ENCODE results near the gene AHNAK. TPM values are rescaled to one million over a fixed set of nuclear protein-coding genes. Genes with fewer than 3 reads are reported as not detected.
"Not testable (repeated sequence)": the region's sequence is repeated elsewhere in the genome, so short reads cannot be mapped to it uniquely, and the experiment has no call there.

Gene AHNAK
- polyA plus RNA-seq, 12 donors: 101 to 395 (median 301) TPM

DNA sequence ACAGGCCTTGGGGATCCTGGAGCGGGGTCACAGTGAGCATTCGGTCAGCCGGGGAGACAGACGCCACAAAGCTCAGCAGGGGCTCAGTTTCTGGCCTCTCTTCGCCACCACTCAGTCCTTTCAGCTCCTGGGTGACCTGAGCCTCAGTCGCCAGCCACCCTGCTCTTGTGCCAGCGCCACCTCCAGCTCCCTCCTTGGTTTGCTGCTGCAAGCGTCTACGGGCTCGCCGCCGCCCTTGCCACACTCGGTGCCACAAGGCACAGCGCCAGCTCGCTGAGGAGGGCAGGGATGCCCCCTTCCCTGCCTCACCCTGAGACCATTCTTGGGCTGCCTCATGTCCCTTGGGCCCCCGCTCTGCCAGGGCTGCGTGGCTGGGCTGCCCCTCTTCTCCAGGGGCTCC lies 28.6 kb upstream of the AHNAK start:
- DNase-seq: no peak

DNA sequence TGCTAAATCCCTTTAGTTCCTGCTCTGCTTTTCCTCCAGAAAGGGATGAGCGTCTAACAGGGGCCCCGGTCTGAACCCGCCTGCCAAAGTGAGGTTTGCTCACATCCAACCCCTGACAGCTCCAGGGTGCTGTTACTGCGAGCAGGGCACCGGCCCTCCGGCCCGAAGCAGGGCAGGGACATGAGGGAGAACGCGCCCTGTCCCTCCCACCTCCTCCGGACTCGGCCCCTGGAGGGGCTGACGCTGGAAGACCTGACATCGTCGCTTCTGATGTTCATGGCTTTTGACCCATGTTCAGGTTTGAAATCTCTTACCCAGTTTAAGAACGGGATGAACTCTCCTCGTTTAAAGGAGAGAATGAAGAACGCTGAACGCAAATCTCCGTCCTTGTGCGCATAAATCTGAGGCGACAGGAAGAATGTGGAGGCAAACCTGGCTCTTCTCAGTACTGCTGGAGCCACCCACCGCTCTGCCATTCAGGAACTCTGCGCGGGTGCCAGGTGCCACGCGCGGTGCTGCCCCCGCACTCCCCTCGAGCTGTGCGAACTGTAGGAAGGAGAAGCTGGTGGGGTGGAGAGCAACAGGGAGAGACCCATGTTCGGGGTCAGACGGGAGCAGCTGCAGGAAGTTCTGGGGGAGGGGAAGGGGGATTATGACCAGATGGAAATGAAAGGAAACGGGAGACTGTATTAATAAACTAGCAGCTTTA lies 27.9 kb upstream of the AHNAK start:
- DNase-seq: peak; percentile 59

DNA sequence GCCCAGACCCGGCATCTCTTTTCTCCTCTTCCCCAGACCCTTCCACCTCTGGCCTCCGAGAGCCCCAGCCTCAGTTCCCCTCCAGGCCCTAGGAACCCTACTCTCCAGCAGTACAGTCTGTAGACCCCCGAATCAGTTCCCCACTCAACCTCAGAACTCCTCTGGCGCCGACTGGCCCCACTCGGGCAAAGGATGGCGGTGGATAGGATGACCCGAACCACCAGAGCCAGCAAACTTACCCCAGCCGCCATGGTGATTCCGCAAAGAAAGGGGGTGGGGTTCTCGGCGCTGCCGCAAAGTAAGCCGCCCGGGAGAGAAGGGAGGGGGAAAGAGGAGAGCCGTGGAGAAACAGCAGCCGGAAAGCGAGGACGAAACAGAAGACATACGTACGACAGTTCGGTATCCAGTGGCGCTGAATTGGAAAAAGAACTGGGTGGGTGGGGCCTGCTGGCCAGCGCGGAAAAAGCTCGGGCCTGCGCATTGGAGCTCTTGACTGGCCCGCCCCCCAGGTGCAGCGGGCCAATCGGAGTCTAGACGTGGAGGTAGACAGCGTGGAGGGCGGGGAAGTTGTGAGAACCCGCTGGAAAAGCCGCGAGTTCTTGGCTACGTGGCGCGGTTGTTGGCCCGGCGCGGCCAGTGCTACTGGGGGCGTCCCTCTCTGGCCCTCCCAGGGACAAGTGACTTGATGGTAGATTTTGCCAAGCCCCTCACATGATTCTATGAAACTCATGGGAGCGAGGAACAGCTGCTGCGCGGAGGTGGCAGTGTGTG lies 27.2 kb upstream of the AHNAK start, which contains the start of gene EEF1G:
TSS of gene EEF1G (minus strand) at position 300 of the 771 bp plus-strand sequence. CDS start at position 251, 49 bp downstream.
- DNase-seq: peak; percentile 100

DNA sequence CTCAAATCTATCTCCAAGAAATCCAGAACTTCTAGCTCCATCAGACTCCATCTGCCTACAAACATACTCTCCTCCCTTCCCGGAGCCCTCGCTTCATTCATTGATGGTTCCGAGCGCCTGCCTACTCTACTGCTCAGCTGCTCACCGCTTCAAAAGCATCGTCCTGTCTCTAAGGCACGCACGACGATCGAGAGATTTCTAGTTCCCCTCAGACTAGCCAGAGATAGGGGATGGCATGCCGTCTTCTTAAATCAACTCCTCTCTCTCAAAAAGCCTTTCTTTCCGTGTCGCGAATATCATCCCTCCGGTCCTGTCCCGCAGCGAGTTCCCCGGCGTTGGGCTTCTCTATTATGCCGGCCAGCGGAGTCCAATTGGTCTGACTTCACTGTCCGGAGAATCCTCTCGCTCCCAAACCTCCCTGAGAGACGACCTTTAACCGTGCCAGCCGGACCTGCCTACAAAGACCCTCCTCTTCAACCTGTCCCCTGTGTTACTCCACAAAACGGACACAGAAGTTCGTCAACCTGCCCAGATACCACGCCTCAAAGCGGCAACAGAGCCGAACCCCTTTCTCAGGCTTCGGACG lies 26.5 kb upstream of the AHNAK start:
- peak; percentile 24 for DNase-seq

DNA sequence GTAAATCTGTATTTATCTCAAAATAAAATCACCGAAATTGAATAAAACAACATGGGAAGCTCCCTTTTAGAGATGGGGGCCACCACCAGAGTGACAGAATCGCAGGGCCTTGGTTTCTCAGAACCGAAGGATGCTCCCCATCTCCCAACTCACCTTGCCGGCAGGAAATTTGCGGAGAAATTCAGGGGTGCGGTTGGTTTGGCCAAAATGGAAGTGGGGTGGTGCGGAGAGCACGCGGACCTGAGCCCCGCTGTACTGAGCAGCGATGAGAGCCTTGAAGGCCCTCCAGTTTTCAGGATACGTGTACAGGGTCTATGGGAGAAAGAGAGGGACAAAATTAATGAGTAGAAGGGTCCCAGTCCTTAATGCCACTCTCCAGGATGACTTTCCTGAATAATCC lies 25.8 kb upstream of the AHNAK start:
- no peak for DNase-seq

DNA sequence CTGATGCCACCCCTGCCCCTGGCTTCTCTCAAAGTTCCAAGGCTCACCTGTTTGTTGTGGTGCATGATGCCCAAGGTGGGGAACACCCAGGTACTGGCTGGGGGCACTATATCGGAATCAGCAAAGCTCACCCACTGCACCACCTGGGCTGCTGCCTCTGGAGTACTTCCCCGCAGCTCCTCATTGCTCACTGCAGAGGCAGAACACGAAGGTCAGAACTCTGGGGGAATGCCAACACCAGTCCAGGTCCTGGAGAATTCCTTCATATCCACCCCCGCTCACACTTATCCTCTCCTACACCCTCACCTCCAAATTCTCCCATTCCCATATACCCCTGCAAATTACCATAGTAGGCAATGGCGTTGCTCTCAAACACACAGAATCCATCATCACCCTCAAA lies 24.9 kb upstream of the AHNAK start:
- DNase-seq: not testable (repeated sequence)

DNA sequence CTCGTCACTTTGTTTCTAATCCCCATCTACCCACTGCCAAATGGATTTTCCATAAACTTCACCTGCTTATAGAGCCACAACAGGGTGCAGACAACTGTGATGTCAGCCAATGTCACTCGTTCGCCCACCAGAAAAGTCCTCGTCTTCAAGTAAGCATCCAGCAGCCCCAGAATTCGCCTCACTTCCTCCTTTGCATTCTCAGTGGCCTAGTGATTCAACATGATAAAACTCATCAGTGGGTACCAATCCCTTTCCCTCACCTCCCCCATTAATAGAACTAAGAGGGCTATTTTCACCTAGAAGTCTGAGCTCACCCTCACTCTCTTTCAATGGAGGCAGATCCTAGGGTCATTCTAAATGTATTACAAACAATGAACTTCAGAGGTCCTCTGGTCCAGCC lies 24.3 kb upstream of the AHNAK start:
- not testable (repeated sequence) for DNase-seq

DNA sequence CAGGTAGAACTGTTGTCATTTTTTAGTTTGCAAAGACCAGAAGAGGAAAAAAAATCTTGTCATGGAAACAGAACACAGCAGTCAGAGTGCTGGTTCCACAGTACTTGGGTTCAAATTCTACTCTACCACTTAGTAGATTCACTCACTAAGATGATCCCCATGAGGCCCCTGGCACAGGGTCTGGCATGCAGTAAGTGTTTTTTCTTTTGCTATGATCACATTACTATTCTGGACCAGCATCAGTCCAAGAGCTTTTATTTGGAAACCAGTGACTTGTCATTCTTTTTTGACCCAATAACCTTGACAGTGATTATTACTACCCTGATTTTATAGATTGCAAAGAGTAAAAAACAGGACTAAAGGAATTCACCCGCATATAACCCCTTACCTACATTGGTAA lies 23.0 kb upstream of the AHNAK start:
- no peak for DNase-seq

DNA sequence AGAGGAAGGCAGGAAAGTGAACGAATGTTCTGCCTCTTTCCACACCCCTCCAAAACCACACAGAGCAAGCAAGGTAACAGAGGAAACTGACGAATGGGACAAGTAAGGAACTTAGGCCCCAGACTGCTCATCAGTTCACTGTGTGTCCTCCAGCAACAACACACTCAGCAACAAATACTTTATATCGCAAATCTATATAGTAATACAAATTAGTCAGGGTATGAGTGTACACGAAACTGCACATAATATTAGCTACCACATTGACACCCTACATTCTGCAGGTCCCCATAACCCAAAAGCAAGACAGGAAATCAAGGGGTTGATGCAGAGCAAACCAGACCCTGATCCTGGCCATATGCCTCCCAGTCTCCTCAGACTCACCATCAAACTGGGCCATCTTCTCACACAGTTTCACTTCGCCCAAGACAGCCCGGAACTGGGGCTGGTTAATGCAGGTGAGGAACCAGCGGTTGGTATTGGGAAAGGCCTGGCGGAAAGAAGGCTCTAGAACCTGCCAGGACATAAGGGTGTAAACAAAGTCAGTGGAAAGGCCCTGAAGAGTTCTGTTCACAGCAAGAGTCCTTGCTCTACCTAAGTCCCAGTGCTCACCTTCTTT lies 20.5 kb upstream of the AHNAK start:
- no peak for DNase-seq

DNA sequence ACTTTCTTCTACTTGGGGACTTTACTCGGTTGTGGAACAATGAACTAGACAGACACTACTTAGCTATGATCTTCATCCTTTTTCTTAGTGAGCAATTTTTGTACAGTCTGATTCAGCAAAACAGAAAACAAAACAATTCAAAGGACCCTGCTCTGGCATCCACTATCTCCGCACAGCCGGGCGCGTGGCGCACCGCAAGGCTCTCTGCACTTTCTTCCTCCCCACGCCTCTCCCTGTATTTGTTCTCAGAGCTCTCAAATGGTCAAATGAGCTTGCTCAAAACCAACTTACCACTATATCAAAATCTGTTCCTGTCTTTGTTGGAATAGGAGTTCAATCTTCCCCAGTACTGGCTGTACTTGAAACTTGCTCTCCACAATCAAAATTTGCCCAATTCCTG lies 19.6 kb upstream of the AHNAK start:
- DNase-seq: no peak

DNA sequence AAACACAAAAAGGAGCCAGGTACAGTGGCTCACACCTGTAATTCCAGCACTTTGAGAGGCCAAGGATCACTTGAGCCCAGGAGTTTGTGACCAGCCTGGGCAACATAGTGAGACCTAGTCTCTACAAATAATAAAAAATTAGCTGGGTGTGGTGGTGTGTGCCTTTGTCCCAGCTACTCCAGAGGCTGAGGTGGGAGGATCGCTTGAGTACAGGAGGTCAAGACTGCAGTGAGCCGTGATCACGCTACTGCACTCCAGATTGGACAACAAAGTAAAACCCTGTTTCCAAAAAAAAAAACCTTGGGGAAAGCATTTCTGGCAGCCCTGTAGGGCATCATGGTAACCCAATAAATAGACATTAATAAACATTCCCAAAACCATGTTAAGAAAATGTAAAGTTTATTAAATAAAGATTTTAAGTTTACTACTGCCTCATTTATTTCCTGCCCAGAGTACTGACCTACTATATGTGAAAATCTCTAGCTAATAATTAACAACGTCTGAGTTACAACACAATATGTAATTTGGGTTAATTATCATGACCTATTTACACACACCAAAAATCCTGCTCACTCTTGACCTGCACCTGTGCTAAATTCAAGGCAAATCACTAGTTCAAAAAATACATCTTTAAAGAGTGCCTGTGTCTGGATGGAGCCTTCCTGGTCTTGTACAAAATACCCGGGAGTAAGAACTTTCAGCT lies 18.6 kb upstream of the AHNAK start:
- no peak for DNase-seq

DNA sequence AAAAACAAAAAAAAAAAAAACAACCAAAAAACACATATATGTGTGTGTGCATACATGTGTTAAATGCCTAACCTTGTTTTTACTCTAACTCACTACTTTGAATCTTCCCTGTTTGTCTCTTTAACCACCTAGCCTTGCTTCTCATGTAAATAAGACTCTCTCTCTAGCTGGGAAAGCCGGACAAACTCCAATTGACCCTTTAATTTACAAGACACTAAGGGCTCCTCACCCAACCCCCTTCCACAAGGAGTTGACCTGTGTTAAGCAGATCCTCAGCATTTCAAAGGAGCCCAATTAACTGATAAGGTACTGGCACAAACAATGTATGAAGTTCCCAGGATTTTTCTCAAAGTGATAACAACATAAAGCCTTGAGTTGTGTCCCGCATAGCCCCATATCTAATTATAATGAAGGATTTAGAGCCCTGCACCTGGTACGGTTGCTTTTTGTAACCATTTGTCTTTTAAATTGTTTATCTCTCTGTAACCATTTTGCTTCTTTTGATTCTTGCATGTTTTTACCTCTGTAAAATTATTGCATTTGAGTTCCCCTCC lies 15.1 kb upstream of the AHNAK start:
- DNase-seq: not testable (repeated sequence)

DNA sequence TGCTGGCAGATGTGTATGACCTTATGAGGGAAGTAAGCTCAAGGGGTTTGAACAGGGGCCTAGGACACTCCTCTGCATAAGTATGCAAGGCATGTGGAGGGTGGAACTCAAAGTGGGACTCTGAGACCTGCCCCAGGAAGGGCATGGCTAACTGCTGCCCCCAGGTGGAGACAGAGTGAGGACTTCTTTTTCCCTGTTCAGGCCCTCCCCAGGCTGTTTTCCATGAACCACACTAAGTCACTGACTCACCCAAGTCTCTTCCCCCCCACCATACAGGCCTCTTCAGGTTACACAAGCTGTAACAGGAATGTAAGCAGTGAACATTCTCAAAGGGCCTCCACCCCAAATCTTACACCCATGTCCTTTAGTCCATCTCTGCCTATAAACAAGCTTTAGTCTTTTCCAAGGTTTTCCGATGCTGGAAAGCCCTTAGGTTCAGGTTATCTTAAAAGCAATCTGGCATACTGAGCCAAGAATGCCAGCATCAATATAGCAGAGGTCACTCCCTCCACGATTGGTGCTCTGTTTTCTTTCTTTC lies 14.0 kb upstream of the AHNAK start:
- DNase-seq: no peak

DNA sequence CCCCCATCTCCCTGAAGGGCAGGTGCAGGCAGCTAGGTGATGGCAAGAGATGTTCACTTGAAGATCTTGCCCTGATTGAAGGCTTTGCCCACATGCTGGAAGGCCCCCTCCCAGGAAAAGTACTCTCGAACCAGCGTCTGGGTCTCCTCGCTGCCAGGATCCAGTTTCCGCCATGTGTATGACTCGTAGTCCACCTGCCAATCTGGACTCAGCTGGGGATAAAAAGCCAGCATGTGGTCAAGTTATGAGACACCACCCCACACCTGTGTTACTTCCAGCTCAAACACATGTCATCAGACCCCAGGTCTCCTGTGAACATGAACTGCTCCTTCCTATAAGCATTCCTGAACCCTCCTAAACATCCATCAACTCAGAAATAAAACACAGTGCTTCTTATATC lies 13.0 kb upstream of the AHNAK start:
- DNase-seq: not testable (repeated sequence)

DNA sequence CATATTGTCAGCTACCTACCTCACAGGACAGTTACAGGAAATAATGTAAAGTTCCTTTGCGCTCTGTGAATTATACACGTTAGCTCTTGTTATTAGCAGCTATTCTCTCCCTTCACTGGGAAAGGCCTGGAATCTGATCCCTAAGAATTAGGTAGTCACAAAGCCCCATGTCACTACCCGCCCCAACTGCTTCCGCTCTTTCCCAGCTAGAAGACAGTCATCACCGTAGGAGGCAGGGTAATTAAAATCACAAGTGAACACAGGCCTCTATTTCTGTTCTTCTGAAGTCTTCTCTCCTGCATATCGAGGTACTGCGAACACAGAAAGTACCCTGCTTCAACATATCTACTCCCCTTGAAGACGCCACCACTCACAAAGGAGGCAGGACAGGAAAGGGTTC lies 12.6 kb upstream of the AHNAK start:
- DNase-seq: no peak

DNA sequence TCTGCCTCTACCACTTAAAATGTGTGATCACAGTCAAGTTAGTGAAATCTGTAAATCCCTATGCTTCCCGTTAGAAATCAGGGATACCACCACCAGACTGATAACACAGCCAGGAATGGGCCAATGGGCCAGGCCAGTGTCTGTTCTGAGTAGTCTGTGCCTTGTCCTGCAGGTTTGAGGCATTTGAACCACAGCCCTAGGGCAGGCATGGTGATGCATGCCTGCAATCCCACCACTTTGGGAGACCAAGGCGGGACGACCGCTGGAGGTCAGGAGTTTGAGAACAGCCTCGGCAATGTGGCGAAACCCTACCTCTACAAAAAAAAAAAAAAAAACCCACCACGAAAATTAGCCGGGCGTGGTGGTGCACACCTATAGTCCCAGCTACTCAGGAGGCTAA lies 12.1 kb upstream of the AHNAK start:
- DNase-seq: no peak

DNA sequence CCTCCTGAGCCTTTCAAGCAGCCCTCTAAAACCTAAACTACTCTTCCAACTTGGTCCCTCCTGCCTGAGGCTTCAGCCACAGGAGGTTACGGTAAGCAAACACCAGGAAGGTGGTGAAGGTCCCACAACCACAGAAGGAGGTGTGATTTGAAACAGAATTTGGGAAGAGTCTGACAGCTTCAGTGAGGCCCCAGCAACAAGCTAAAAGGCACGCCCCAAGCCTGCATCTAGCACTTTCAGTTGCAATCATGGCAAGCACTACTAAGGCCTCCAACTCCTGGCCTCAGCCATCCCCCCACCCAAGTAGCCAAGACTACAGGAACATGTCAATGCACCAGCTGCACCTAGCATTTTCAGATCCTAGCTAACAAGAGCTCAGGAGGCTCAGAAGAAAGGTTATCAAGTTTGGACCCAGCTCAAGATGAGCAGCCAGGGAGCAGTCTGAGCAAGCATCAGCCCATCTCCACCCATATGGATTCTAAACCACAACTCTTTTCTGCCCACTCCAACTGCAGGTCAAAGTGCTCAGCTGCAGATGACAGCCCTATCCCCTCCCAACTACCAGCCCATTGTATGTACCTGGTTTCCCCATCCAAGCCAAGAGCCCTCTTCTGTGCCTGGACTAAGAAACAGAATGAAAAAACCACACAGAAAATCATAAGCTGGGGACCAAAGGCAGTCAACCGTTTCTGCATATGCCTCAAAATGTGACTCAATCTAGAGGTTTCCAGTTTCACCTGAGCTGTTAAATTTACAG lies 10.4 kb upstream of the AHNAK start:
- DNase-seq: no peak

DNA sequence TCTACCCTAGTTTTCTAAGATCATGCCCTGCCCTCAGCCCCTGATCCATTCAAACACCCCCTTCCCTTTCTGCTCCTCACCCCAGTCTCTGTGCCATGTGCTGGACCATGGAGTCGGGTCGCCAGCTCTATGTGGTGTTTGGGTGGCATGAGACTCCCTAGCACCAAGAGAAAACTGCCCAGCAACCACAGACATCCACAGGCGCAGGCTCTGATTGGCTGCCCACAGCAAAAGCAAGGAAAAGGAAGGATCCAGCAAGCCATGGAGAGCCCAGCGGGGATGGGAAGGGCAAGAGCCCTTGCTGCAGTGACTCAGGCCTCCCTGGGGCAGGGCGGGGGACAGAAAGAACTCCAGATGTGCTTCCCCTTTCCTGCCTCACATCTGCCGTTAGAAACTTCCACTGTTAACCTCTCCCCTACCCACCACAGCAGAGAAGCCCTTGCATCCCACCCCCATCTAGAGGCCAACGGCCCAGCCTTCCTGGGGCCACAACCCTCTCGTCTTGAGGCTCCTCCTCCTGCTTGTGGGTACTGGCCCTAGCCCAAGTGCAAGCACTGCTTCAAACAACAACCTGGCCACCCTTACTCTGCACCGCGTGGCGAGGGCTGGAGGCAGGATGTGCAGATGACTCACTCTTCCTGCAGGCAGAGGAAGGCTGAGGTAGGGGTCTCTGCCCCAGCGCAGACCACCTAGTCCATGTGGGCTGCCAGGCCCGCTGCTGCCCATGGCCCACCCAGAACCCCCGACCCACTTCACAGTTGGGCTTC lies 9.7 kb upstream of the AHNAK start:
- DNase-seq: peak; percentile 80

DNA sequence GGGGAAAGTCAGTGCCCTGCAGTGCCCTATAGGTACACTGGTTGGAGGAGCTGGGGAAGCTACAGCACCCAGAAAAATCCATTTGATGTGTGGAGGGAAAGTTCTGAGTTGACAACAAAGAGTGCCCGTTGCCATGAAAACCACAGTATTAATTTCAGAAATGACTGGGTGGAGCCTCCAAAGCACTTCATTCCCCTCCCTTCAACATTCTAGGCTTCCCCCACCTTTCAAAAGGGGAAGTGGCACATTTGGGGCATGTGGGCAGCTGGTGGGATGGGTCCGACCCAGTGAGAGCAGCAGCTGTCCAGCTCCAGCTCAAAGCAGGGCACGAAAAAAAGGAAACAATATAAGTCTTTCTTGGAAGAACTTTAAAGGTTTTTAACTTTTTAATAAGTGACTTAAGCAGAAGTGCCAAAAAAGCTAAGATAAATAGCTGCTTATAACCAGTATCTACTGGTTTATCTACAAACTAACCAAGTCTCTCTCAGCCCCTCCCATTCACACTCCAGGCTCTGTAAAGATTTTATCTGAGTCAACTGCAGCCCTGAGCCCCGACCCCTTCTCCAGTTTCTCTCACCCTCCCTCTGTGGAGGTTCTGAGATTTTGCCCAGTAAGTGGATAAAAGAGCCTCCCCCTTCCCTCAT lies 9.0 kb upstream of the AHNAK start:
- no peak for DNase-seq
